HG03039 (cell line): ENCODE data around the gene DBP.

Experiments used
- ATAC-seq: cut with Tn5 transposase; IDR thresholded peaks from one replicate; pipeline ENCODE4 v1.9.1; 2021; ENCODE audit warnings: mild to moderate bottlenecking, moderate library complexity; ENCODE audit not compliant: unreplicated experiment

DBP gene

DNA sequence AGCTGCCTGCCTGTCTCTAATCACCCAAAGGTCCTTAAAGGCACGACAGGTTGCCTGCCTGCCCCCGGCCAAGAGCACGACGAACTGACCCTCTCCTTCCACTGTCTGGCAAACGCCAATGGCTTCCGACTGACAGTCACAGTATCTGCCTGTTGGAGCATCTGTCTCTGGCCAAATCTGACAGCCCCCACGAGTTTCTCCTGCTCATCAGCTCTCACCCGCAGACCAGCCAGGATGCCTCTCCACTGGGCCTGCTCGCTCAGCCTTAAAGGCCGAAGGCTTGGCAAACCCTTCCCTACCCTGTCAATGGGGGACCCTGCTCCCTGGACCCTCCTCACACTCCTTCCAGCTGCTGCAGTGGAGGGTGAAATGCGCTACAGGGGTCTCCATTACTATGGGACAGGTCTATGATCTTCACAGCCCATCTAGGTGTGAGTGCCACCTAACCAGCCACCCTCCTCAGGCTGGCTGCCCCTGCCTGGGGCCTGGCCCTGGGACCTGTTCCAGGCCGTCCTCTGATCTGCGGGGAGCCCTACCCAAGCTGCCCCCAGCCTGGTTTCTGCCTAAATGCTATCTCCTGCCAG lies 23.2 kb downstream of the DBP start:
- no peak for ATAC-seq

GRCh38 chr19:48613024-48613851 lies 23.9 kb downstream of the DBP start:
- no peak for ATAC-seq

DNA sequence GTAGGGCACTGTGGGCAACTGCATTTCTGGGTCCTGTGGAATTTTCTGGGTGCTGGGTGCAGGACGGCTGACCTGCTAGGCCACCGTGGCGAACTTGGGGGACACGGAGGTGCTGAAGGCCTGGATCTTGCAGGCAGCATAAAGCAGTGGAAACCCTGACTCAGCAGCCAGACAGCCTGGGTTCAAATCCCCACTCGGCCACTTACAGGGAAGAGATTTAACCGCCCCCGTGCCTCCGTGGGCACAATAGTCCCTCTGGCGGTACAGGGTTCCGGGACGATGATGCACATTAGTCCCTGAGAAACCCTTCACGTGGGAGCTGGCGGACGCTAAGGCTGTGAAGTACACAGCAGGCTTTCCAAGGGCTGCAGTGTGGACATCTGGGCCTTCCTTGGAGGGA lies 25.3 kb downstream of the DBP start:
- no peak for ATAC-seq

DNA sequence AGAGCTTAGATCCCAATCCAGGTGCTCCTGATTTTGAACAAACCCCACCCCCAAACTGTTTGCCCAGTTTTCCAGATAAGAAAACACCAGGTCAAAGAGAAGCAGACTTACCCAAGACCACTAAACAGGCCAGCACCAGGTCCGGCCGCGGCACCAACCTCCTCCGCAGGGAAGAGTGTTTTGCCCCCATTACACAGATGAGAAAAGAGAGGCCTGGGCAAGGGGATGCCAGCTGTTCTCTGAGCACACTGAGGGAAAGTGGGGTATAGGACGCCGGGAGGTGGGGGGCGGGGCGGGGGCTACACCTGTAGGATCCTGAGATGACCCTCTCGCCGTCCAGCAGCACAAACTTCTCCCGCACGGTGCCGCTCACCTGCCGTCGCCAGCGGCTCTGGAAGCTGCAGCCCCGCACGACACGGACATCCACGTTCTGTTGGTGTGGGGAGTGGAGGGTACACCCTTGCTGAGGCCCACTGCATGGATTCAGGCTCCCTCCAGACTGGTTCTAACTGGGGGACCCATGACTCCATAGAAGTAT lies 27.5 kb downstream of the DBP start:
- ATAC-seq = no peak

- no peak for ATAC-seq
Measured at GRCh38 chr19:48608798-48609263, 28.3 kb downstream of the DBP start.

- no peak for ATAC-seq
Measured at GRCh38 chr19:48607359-48607755, 29.8 kb downstream of the DBP start.

GRCh38 chr19:48606463-48607358 lies 30.5 kb downstream of the DBP start, which contains the start of gene SPACA4:
SPACA4 (plus strand) TSS chr19:48606742; CDS start chr19:48606979, 237 bp downstream.
- no peak for ATAC-seq

DNA sequence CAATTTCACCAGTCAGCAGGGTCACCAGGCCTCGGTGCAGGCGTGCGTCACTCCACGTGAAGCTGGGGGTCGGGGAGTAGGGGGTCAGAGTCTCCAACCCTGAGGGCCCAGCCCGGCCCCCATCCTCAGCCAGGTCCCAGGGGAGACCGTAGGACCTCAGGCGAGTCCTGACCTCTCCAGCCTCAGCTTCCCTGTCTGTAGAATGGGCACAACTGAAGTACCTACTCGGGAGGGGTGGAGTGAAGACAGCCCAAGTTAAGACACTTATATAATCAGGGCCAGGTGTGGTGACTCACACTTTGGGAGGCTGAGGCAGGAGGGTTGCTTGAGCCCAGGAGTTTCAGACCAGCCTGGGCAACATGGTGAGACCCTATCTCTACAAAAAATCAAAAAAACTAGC lies 33.3 kb downstream of the DBP start:
- ATAC-seq = no peak

- ATAC-seq = no peak
Measured at GRCh38 chr19:48603449-48603848, 33.7 kb downstream of the DBP start.

- ATAC-seq = no peak
Measured at GRCh38 chr19:48603001-48603400, 34.2 kb downstream of the DBP start.

DNA sequence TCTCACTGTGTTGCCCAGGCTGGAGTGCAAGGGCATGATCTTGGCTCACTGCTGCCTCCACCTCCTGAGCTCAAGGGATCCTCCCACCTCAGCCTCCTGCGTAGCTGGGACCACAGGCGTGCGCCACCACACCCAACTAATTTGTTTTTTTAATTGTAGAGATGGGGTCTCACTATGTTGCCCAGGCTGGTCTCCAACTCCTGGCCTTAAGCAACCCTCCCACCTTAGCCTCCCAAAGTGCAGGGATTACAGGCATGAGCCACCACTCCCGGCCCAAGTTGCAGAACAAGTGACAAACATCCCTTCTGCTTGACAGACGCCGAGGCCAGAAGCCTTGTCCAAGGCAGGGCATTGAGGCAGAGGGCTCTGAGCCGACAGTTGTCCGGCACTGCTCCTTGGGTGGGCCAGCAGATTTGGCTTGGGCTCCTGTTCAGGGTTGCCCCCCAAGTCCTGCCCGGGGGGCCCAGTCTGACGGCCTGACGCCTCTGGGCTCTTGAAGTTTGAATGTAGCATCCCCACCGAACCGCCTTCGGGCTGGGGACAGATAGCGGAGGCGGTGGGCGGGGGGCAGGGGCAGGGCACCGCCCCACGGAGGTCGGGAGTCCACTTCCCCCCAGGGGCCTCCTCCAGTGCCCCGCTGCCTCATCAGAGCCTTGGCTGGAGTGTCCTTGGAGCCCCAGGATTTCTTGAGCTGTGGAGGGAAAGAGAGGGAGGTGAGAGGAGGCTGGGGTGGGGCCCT lies 36.3 kb downstream of the DBP start:
- ATAC-seq = no peak

- no peak for ATAC-seq
Measured at GRCh38 chr19:48598996-48599700, 38.0 kb downstream of the DBP start.

DNA sequence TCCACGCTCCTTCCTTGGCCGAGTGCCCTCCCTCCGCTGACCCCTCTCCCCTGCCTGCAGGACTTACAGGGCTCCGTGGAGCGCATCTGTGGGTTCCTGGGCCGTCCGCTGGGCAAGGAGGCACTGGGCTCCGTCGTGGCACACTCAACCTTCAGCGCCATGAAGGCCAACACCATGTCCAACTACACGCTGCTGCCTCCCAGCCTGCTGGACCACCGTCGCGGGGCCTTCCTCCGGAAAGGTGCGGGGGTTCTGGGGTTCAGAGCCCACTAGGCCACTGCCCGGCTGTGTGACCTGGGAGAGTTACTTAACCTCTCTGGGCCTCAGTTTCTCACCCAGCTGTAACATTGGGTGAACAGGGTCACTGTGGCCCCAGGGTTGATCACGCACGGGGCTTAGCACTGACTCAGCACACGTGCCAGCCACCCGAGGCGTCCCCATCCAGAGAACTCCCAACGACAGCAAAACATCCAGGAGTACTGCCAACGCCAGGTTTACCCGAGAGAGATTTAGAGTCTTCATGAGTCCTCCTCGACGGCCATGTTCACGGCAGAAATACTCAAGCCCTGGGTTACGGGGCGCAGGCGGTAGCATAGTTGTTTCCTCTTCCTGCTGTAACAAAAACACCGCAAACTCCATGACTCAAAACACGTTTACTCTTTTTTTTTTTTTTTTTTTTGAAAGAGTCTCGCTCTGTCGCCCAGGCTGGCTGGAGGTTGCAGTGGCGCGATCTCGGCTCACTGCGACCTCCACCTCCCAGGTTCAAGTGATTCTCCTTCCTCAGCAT lies 40.3 kb downstream of the DBP start:
- no peak for ATAC-seq

- no peak for ATAC-seq
Measured at GRCh38 chr19:48596237-48596636, 40.9 kb downstream of the DBP start.

DNA sequence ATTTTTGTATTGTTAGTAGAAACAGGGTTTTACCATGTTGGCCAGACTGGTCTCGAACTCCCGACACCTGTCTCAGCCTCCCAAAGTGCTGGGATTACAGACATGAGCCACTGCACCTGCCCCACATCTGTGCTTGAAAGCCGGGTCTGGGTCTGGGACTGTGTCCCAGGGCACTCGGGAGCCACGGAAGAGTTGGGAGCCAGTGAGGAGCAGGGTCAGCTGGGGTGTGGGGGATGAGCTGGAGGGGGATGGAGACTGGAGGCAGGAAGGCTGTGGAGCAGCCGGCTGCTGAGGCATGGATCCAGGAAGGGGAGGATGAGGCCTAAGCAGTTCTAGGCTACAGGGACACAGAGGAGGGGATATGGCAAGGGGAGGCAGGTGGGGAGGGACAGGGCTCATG lies 41.3 kb downstream of the DBP start:
- ATAC-seq = no peak

DNA sequence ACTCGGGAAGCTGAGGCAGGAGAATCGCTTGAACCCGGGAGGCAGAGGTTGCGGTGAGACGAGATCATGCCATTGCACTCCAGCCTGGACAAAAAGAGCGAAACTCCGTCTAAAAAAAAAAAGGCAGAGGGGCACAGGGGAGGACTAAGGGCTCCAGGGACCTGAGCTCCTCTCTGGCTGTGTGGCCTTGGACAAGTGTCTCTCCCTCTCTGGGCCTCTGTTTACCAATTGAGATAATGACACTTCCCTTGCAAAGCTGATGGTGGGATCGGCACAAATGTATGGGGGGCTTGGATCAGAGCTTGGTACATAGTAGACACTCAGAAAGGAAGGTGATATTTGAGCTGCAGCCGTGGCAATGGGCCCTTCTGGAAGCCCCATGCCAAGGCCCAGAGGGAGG lies 42.0 kb downstream of the DBP start:
- ATAC-seq = no peak

- no peak for ATAC-seq
Measured at GRCh38 chr19:48591021-48591420, 46.2 kb downstream of the DBP start.

- no peak for ATAC-seq
Measured at GRCh38 chr19:48588670-48589401, 48.3 kb downstream of the DBP start.
